Astrocyte (in vitro differentiated cells and primary cell): Measurements from ENCODE around the gene OSBP2. TPM values are rescaled to one million over a fixed set of nuclear protein-coding genes. Genes with fewer than 3 reads are reported as not detected.

ENCODE experiments used
- DNase-seq: peaks from one replicate; pipeline ENCODE4 v3.0.0-alpha.2; 2010; ENCODE audit warnings: low read depth
- FAIRE-seq: peaks from 2 replicates; lab custom pipeline; 2011; peaks lifted over from hg19 to GRCh38; lab: Jason Lieb, UNC
- H2AFZ ChIP-seq: 2 replicates; pipeline ENCODE4 v1.6.0; 2012; ENCODE audit warnings: low read depth, low read length, inconsistent platforms
- H3K27ac ChIP-seq: 2 replicates; pipeline ENCODE4 v1.5.1; 2011; ENCODE audit warnings: low read depth, low read length, inconsistent platforms
- H3K27me3 ChIP-seq: 2 replicates; pipeline ENCODE4 v1.6.0; 2011; ENCODE audit warnings: low read length, inconsistent platforms; ENCODE audit not compliant: insufficient read depth
- H3K36me3 ChIP-seq: 2 replicates; pipeline ENCODE4 v1.5.1; 2011; ENCODE audit warnings: low read length, inconsistent platforms; ENCODE audit not compliant: insufficient read depth
- H3K4me1 ChIP-seq: 2 replicates; pipeline ENCODE4 v1.5.1; 2011; ENCODE audit warnings: low read length, inconsistent platforms; ENCODE audit not compliant: insufficient read depth
- H3K4me2 ChIP-seq: 2 replicates; pipeline ENCODE4 v1.6.0; 2012; ENCODE audit warnings: low read length, inconsistent platforms
- H3K4me3 ChIP-seq: 2 replicates; pipeline ENCODE4 v1.5.1; 2011; ENCODE audit warnings: low read depth, mild to moderate bottlenecking, low read length, inconsistent platforms; ENCODE audit not compliant: insufficient read depth
- H3K79me2 ChIP-seq: 2 replicates; pipeline ENCODE4 v1.6.0; 2012; ENCODE audit warnings: mild to moderate bottlenecking, low read length, inconsistent platforms; ENCODE audit not compliant: insufficient read depth
- H3K9ac ChIP-seq: 2 replicates; pipeline ENCODE4 v1.6.0; 2012; ENCODE audit warnings: mild to moderate bottlenecking, low read length, inconsistent platforms
- H3K9me3 ChIP-seq: 2 replicates; pipeline ENCODE4 v1.5.1; 2012; ENCODE audit warnings: low read depth, mild to moderate bottlenecking, low read length, inconsistent platforms; ENCODE audit not compliant: insufficient read depth
- H4K20me1 ChIP-seq: 2 replicates; pipeline ENCODE4 v1.6.0; 2012; ENCODE audit warnings: low read length, inconsistent platforms; ENCODE audit not compliant: insufficient read depth
- H3K27ac Mint-ChIP-seq: one replicate; pipeline ENCODE4 v1.8.0; 2021; ENCODE audit warnings: mild to moderate bottlenecking, mixed read lengths; ENCODE audit not compliant: unreplicated experiment
- H3K27me3 Mint-ChIP-seq: one replicate; pipeline ENCODE4 v1.8.0; 2021; ENCODE audit warnings: low read depth, mixed read lengths; ENCODE audit not compliant: unreplicated experiment
- H3K36me3 Mint-ChIP-seq: one replicate; pipeline ENCODE4 v1.8.0; 2021; ENCODE audit warnings: low read depth, mixed read lengths; ENCODE audit not compliant: unreplicated experiment
- H3K4me1 Mint-ChIP-seq: one replicate; pipeline ENCODE4 v1.8.0; 2021; ENCODE audit warnings: low read depth, mixed read lengths; ENCODE audit not compliant: unreplicated experiment
- H3K4me3 Mint-ChIP-seq: one replicate; pipeline ENCODE4 v1.8.0; 2021; ENCODE audit warnings: mild to moderate bottlenecking, moderate library complexity, mixed read lengths; ENCODE audit not compliant: unreplicated experiment
- H3K9me3 Mint-ChIP-seq: one replicate; pipeline ENCODE4 v1.8.0; 2021; ENCODE audit warnings: mild to moderate bottlenecking, mixed read lengths; ENCODE audit not compliant: unreplicated experiment
- CTCF ChIP-seq: IDR thresholded peaks from 2 replicates; pipeline ENCODE4 v1.5.1; 2011; ENCODE audit warnings: low read depth, mild to moderate bottlenecking, inconsistent platforms, low read length, moderate library complexity; ENCODE audit not compliant: insufficient read depth
- EZH2 ChIP-seq: IDR thresholded peaks from 2 replicates; pipeline ENCODE4 v1.6.1; 2012; ENCODE audit warnings: mild to moderate bottlenecking, low read length, inconsistent platforms; ENCODE audit not compliant: insufficient read depth
- total RNA-seq: library from RNA; stranded (reverse); gene quantifications from 2 replicates; pipeline ENCODE4 v1.2.1, GENCODE V29; 2021

Gene OSBP2
- total RNA-seq, 1 donor from 2014 or later, result 0.48 TPM

DNA sequence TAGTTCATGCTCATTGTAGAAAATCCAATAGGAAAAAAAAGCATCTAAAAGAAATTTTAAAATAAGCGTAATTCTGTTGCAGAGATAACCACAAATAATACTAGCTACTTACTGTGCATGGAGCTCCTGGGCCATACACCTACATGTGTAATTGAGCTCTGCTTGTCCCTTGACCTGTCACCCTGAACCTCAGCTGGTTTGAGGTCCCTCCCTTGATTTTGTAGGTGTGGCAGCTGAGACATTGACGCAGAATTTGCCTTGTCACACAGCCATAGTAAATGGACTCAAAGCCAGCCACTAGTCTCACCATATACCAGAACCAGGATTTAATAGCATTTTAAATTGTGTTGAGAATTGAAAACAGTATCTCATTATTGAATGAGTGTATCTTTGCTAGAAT is 138.6 kb downstream of the OSBP2 start:
- Mint-ChIP-seq H3K9me3 (no peaks in the 10 kb centered on the region), H3K27me3 (peaks cover 18% of the 10 kb centered on the region)
- no peak for FAIRE-seq

GRCh38 chr22:30837531-30837930 is 142.9 kb downstream of the OSBP2 start:
- no peaks in the 10 kb centered on the region for H3K9me3 ChIP-seq
- no peak overlapping the region for H3K9ac ChIP-seq
- H4K20me1 ChIP-seq, result no peaks in the 10 kb centered on the region
- H3K79me2 ChIP-seq, result no peaks in the 10 kb centered on the region
- H3K27ac ChIP-seq, result no peak overlapping the region
- H3K27me3 ChIP-seq, result no peaks in the 10 kb centered on the region
- no peak overlapping the region for H2AFZ ChIP-seq
- no peaks in the 10 kb centered on the region for H3K36me3 ChIP-seq
- H3K36me3 Mint-ChIP-seq, result no peaks in the 10 kb centered on the region
- no peak overlapping the region for H3K4me2 ChIP-seq
- H3K27ac Mint-ChIP-seq, result no peak overlapping the region
- H3K9me3 Mint-ChIP-seq, result no peaks in the 10 kb centered on the region
- H3K27me3 Mint-ChIP-seq, result peaks cover 10% of the 10 kb centered on the region
- no peak for DNase-seq
- no peak for TF ChIP-seq CTCF
- TF ChIP-seq EZH2, result no peak
- no peaks in the 10 kb centered on the region for H3K4me1 Mint-ChIP-seq
- no peak overlapping the region for H3K4me3 ChIP-seq
- no peaks in the 10 kb centered on the region for H3K4me1 ChIP-seq
- FAIRE-seq, result no peak
- H3K4me3 Mint-ChIP-seq, result no peak overlapping the region

More for the DNA sequence above, 138.6 kb downstream of the OSBP2 start:
- Histone ChIP-seq H3K9ac (no peak overlapping the region), H3K36me3 (no peaks in the 10 kb centered on the region), H3K4me2 (no peak overlapping the region), H2AFZ (no peak overlapping the region), H3K4me3 (no peak overlapping the region), H3K9me3 (no peaks in the 10 kb centered on the region), H3K27ac (no peak overlapping the region), H3K4me1 (peaks cover 19% of the 10 kb centered on the region), H3K79me2 (no peaks in the 10 kb centered on the region), H4K20me1 (no peaks in the 10 kb centered on the region), H3K27me3 (no peaks in the 10 kb centered on the region)
- TF ChIP-seq CTCF, result no peak
- TF ChIP-seq EZH2, result no peak
- no peak for DNase-seq
- Mint-ChIP-seq H3K36me3 (peaks cover 3% of the 10 kb centered on the region), H3K4me1 (peaks cover 2% of the 10 kb centered on the region), H3K4me3 (no peak overlapping the region), H3K27ac (no peak overlapping the region)

GRCh38 chr22:30838111-30838510 is 143.4 kb downstream of the OSBP2 start:
- FAIRE-seq, result no peak
- H3K27me3 Mint-ChIP-seq, result peaks cover 5% of the 10 kb centered on the region
- no peak for DNase-seq

More at GRCh38 chr22:30838111-30838510, 143.4 kb downstream of the OSBP2 start:
- Histone ChIP-seq H3K79me2 (no peaks in the 10 kb centered on the region), H3K4me2 (no peak overlapping the region), H3K4me1 (no peaks in the 10 kb centered on the region), H4K20me1 (no peaks in the 10 kb centered on the region), H3K4me3 (no peak overlapping the region), H3K27ac (no peak overlapping the region), H3K9ac (no peak overlapping the region), H3K27me3 (no peaks in the 10 kb centered on the region), H3K36me3 (no peaks in the 10 kb centered on the region), H2AFZ (no peak overlapping the region), H3K9me3 (no peaks in the 10 kb centered on the region)
- Mint-ChIP-seq H3K4me1 (no peaks in the 10 kb centered on the region), H3K4me3 (no peak overlapping the region), H3K27ac (no peak overlapping the region), H3K9me3 (no peaks in the 10 kb centered on the region), H3K36me3 (no peaks in the 10 kb centered on the region)
- TF ChIP-seq CTCF, result no peak
- no peak for TF ChIP-seq EZH2
